B cell (primary cell): Measurements from ENCODE around the gene KRTAP11-1. TPM values are rescaled to one million over a fixed set of nuclear protein-coding genes. Genes with fewer than 3 reads are reported as not detected.

ENCODE experiments used
- ATAC-seq: fragments of 200-7000 bp; cut with Tn5 transposase; one replicate; pipeline ENCODE4 v1.10.0; 2021; ENCODE audit warnings: low read depth, mild to moderate bottlenecking, moderate number of reproducible peaks, moderate library complexity
- CTCF ChIA-PET: fragments of 350-600 bp; sonication (Branson Sonifier 250); formaldehyde crosslinking; loops from one replicate; lab custom pipeline; 2021; ENCODE audit warnings: antibody characterized with exemption, inconsistent platforms; lab: Charles Lee
- POLR2A ChIA-PET: fragments of 350-600 bp; sonication (Branson Sonifier 250); formaldehyde crosslinking; loops from one replicate; lab custom pipeline; 2021; ENCODE audit warnings: antibody characterized with exemption; lab: Charles Lee
- DNase-seq: peaks from one replicate; pipeline ENCODE4 v3.0.0; 2013
- H2AFZ ChIP-seq: 2 replicates; pipeline ENCODE4 v1.6.1; 2012; ENCODE audit warnings: mild to moderate bottlenecking, low read depth, low read length; ENCODE audit not compliant: insufficient read depth, poor library complexity, severe bottlenecking
- H3K27ac ChIP-seq, 2 donors: 1 replicate in 1 of 2; 2 replicates in 1 of 2; pipeline ENCODE4 v1.5.1; 2012 to 2013; ENCODE audit warnings: low read length in 2 of 2, mild to moderate bottlenecking in 2 of 2, moderate library complexity in 1 of 2
- H3K27me3 ChIP-seq, 4 experiments: fragments of 200-600 bp in 1 of 4; sonication (generic) in 1 of 4; replicated peaks in 1 of 4; 1 replicate in 2 of 4; 2 replicates in 2 of 4; pipeline versions ENCODE4 v1.6.1 to v1.7.0; 2013 to 2016; ENCODE audit warnings: low read length in 3 of 4, mild to moderate bottlenecking in 2 of 4, mixed read lengths in 1 of 4, moderate library complexity in 1 of 4; ENCODE audit not compliant: insufficient read depth in 4 of 4, control insufficient read depth in 3 of 4; ENCODE audit errors: control extremely low read depth in 1 of 4
- H3K36me3 ChIP-seq, 2 experiments: replicated peaks in 1 of 2; 1 replicate in 1 of 2; 2 replicates in 1 of 2; pipeline versions ENCODE4 v1.6.1 to v1.7.1; 2013; ENCODE audit warnings: low read length in 1 of 2; ENCODE audit not compliant: insufficient read depth in 2 of 2, control insufficient read depth in 1 of 2; ENCODE audit errors: control extremely low read depth in 1 of 2, extremely low read depth in 1 of 2
- H3K4me1 ChIP-seq, 2 donors: fragments of 200-600 bp in 1 of 2; sonication (generic) in 1 of 2; 1 replicate in 1 of 2; 2 replicates in 1 of 2; pipeline versions ENCODE4 v1.5.1 to v1.6.1; 2013 to 2017; ENCODE audit warnings: low read length in 2 of 2; ENCODE audit not compliant: control insufficient read depth in 2 of 2, insufficient read depth in 2 of 2
- H3K4me2 ChIP-seq: replicated peaks from 2 replicates; pipeline ENCODE3; 2012; ENCODE audit warnings: mild to moderate bottlenecking, low read depth, low read length; ENCODE audit not compliant: poor library complexity, severe bottlenecking
- H3K4me3 ChIP-seq, 5 experiments: fragments of 200-600 bp in 1 of 5; sonication (generic) in 1 of 5; 1 replicate in 3 of 5; 2 replicates in 2 of 5; pipeline versions ENCODE4 v1.5.1 to v1.7.0; 2011 to 2016; ENCODE audit warnings: low read length in 4 of 5, mild to moderate bottlenecking in 4 of 5, low read depth in 2 of 5, control low read depth in 1 of 5, moderate library complexity in 1 of 5; ENCODE audit not compliant: insufficient read depth in 1 of 5; ENCODE audit errors: control extremely low read depth in 1 of 5, extremely low read depth in 1 of 5
- H3K79me2 ChIP-seq: fragments of 200-600 bp; sonication (generic); one replicate; pipeline ENCODE4 v1.6.0; 2016; ENCODE audit warnings: low read length; ENCODE audit not compliant: control insufficient read depth, insufficient read depth
- H3K9ac ChIP-seq: fragments of 200-600 bp; sonication (generic); 2 replicates; pipeline ENCODE4 v1.6.1; 2017; ENCODE audit warnings: mild to moderate bottlenecking, low read length, moderate library complexity
- H3K9me3 ChIP-seq, 3 donors: one replicate each; pipeline versions ENCODE4 v1.6.1 to v1.7.1; 2013; ENCODE audit warnings: low read length in 2 of 3; ENCODE audit not compliant: control insufficient read depth in 2 of 3, insufficient read depth in 1 of 3; ENCODE audit errors: control extremely low read depth in 1 of 3
- H4K20me1 ChIP-seq: 2 replicates; pipeline ENCODE4 v1.6.0; 2012; ENCODE audit warnings: mild to moderate bottlenecking, low read length; ENCODE audit not compliant: insufficient read depth, control insufficient read depth, poor library complexity, severe bottlenecking
- H3K27ac Mint-ChIP-seq: one replicate; pipeline ENCODE4 v1.8.0; 2021; ENCODE audit warnings: mixed read lengths
- H3K27me3 Mint-ChIP-seq: one replicate; pipeline ENCODE4 v1.8.0; 2021; ENCODE audit warnings: mixed read lengths
- H3K4me1 Mint-ChIP-seq: one replicate; pipeline ENCODE4 v1.8.0; 2021; ENCODE audit warnings: mixed read lengths
- H3K4me3 Mint-ChIP-seq: one replicate; pipeline ENCODE4 v1.8.0; 2021; ENCODE audit warnings: mixed read lengths
- H3K9me3 Mint-ChIP-seq: one replicate; pipeline ENCODE4 v1.8.0; 2022; ENCODE audit warnings: mixed read lengths; ENCODE audit not compliant: insufficient read depth
- CTCF ChIP-seq: fragments of 200-600 bp; IDR thresholded peaks from one replicate; pipeline ENCODE4 v1.8.0; 2022; ENCODE audit warnings: antibody characterized with exemption, mild to moderate bottlenecking
- EZH2 ChIP-seq: IDR thresholded peaks from 2 replicates; pipeline ENCODE4 v1.6.1; 2012; ENCODE audit warnings: borderline replicate concordance, low read depth, mild to moderate bottlenecking, moderate library complexity, low read length; ENCODE audit not compliant: insufficient read depth, poor library complexity, severe bottlenecking
- WGBS: methylation state at CpG from one replicate; pipeline ENCODE4 v1.1.5; 2013; ENCODE audit warnings: missing lambda C conversion rate; ENCODE audit not compliant: insufficient coverage; 5-methylcytosine and 5-hydroxymethylcytosine counted together
- intact Hi-C: fragments of 100-400 bp; cut with micrococcal nuclease; formaldehyde crosslinking; loops from one replicate; pipeline ENCODE4 v1.10.0; 2022
- polyA plus RNA-seq: library from polyadenylated mRNA; depleted of rRNA; stranded (reverse); fragments of >200 nt; gene quantifications from 2 replicates; pipeline ENCODE4 v1.2.3, GENCODE V29; 2012
- total RNA-seq, 2 donors: library from RNA; stranded (reverse); fragments of 120-200 nt in 1 of 2; gene quantifications; 1 replicate in 1 of 2; 2 replicates in 1 of 2; pipeline versions ENCODE4 v1.2.3 to v1.2.4, GENCODE V29; 2013 to 2022

The KRTAP11-1 gene
- total and polyA plus RNA-seq, 2 donors (not counting 1 experiment from before 2014, with no cell fraction given), result not detected

- H3K27me3 Mint-ChIP-seq, result no peaks in the 10 kb centered on the region
- Histone ChIP-seq H3K27me3 (no peaks in the 10 kb centered on the region), H2AFZ (no peak overlapping the region), H3K36me3 (no peaks in the 10 kb centered on the region), H3K4me3 (no peak overlapping the region), H3K9me3 (peaks cover 0 to 5% (median 0%) of the 10 kb centered on the region in 3 donors), H3K4me2 (no peak overlapping the region), H3K79me2 (no peaks in the 10 kb centered on the region), H3K4me1 (no peaks in the 10 kb centered on the region), H3K9ac (no peak overlapping the region), H3K27ac (no peak overlapping the region), H4K20me1 (no peaks in the 10 kb centered on the region)
- intact Hi-C loops, result no loop called here
- TF ChIP-seq CTCF (no peak), EZH2 (no peak)
- POLR2A ChIA-PET, result no interaction called here
- no peak overlapping the region for H3K4me3 Mint-ChIP-seq
- no peaks in the 10 kb centered on the region for H3K4me1 Mint-ChIP-seq
- 14% methylated on average over 1 of the region's 4 CpGs for WGBS
- no peak overlapping the region for H3K27ac Mint-ChIP-seq
- H3K9me3 Mint-ChIP-seq, result peaks cover 4% of the 10 kb centered on the region
- DNase-seq (no peak), ATAC-seq (no peak)
- CTCF ChIA-PET, result no interaction called here
Observed at GRCh38 chr21:30921129-30921528, 39.7 kb upstream of the KRTAP11-1 start.

GRCh38 chr21:30917557-30917956 lies 36.2 kb upstream of the KRTAP11-1 start:
- Histone ChIP-seq H4K20me1 (no peaks in the 10 kb centered on the region), H3K27ac (no peak overlapping the region), H2AFZ (no peak overlapping the region), H3K9ac (no peak overlapping the region), H3K4me1 (no peaks in the 10 kb centered on the region), H3K4me3 (no peak overlapping the region), H3K4me2 (no peak overlapping the region), H3K9me3 (no peaks in the 10 kb centered on the region), H3K36me3 (no peaks in the 10 kb centered on the region), H3K27me3 (no peaks in the 10 kb centered on the region), H3K79me2 (no peaks in the 10 kb centered on the region)
- POLR2A ChIA-PET, result no interaction called here
- intact Hi-C loops, result no loop called here
- Mint-ChIP-seq H3K27ac (no peak overlapping the region), H3K9me3 (peaks cover 2% of the 10 kb centered on the region), H3K27me3 (no peaks in the 10 kb centered on the region), H3K4me3 (no peak overlapping the region), H3K4me1 (no peaks in the 10 kb centered on the region)
- CTCF ChIA-PET, result no interaction called here
- DNase-seq (no peak), ATAC-seq (no peak)
- WGBS, result no CpG with 5 or more reads among the region's 1 CpG
- no peak for TF ChIP-seq CTCF
- no peak for TF ChIP-seq EZH2
